HUES64 (cell line): ENCODE results near the gene FSCN2.

Experiments
- H3K27ac ChIP-seq: 2 replicates; pipeline ENCODE4 v1.7.0; 2013; ENCODE audit warnings: low read depth, low read length, inconsistent platforms
- H3K27me3 ChIP-seq: 2 replicates; pipeline ENCODE4 v1.6.1; 2013; ENCODE audit warnings: mild to moderate bottlenecking, low read length; ENCODE audit not compliant: insufficient read depth
- H3K36me3 ChIP-seq: 2 replicates; pipeline ENCODE4 v1.6.1; 2013; ENCODE audit warnings: mild to moderate bottlenecking, low read length; ENCODE audit not compliant: insufficient read depth
- H3K4me1 ChIP-seq: 2 replicates; pipeline ENCODE4 v1.6.1; 2013; ENCODE audit warnings: mild to moderate bottlenecking, low read length, moderate library complexity; ENCODE audit not compliant: insufficient read depth
- H3K4me3 ChIP-seq: 2 replicates; pipeline ENCODE4 v1.5.1; 2013; ENCODE audit warnings: mild to moderate bottlenecking, low read length, moderate library complexity
- H3K9ac ChIP-seq: 2 replicates; pipeline ENCODE4 v1.6.1; 2013; ENCODE audit warnings: mild to moderate bottlenecking, low read depth, low read length
- H3K9me3 ChIP-seq: 2 replicates; pipeline ENCODE4 v1.6.1; 2013; ENCODE audit warnings: low read depth, low read length; ENCODE audit not compliant: insufficient read depth
- WGBS: fragments of 150-250, 120-280 bp; methylation state at CpG from one replicate; pipeline ENCODE4 v1.1.7; 2013; ENCODE audit warnings: missing lambda C conversion rate; 5-methylcytosine and 5-hydroxymethylcytosine counted together

Gene FSCN2

GRCh38 chr17:81484195-81484979 is 43.8 kb upstream of the FSCN2 start:
- 9% methylated on average over 60 of the region's 60 CpGs for WGBS
- no peaks in the 10 kb centered on the region for H3K36me3 ChIP-seq
- peak overlapping the region; percentile 64 for H3K9ac ChIP-seq
- H3K9me3 ChIP-seq, result no peaks in the 10 kb centered on the region
- H3K27me3 ChIP-seq, result peaks cover 78% of the 10 kb centered on the region
- peak overlapping the region; percentile 64 for H3K4me3 ChIP-seq
- H3K4me1 ChIP-seq, result 0 out of 2 replicates have a peak, but pooled peaks cover 10% of the 10 kb centered on the region
- H3K27ac ChIP-seq, result no peak overlapping the region

GRCh38 chr17:81486199-81486810 is 41.9 kb upstream of the FSCN2 start:
- Histone ChIP-seq H3K4me3 (no peak overlapping the region), H3K27me3 (peaks cover 61% of the 10 kb centered on the region), H3K4me1 (peaks cover 20% of the 10 kb centered on the region), H3K9ac (no peak overlapping the region), H3K9me3 (no peaks in the 10 kb centered on the region), H3K36me3 (no peaks in the 10 kb centered on the region), H3K27ac (no peak overlapping the region)
- 92% methylated on average over 17 of the region's 17 CpGs for WGBS

GRCh38 chr17:81487089-81487486 is 41.1 kb upstream of the FSCN2 start:
- no peak overlapping the region for H3K4me3 ChIP-seq
- no peaks in the 10 kb centered on the region for H3K9me3 ChIP-seq
- no peak overlapping the region for H3K9ac ChIP-seq
- H3K4me1 ChIP-seq, result peaks cover 20% of the 10 kb centered on the region
- H3K27ac ChIP-seq, result no peak overlapping the region
- no peaks in the 10 kb centered on the region for H3K36me3 ChIP-seq
- peaks cover 56% of the 10 kb centered on the region for H3K27me3 ChIP-seq
- 85% methylated on average over 10 of the region's 10 CpGs for WGBS

- H3K27ac ChIP-seq, result no peak overlapping the region
- peak overlapping the region; percentile 55 for H3K4me3 ChIP-seq
- peaks cover 20% of the 10 kb centered on the region for H3K4me1 ChIP-seq
- peaks cover 54% of the 10 kb centered on the region for H3K27me3 ChIP-seq
- H3K9me3 ChIP-seq, result no peaks in the 10 kb centered on the region
- 17% methylated on average over 87 of the region's 87 CpGs for whole genome bisulfite sequencing
- no peaks in the 10 kb centered on the region for H3K36me3 ChIP-seq
- H3K9ac ChIP-seq, result peak overlapping the region; percentile 71
Measured at GRCh38 chr17:81487487-81488275, 40.5 kb upstream of the FSCN2 start.

GRCh38 chr17:81488276-81488860 is 39.8 kb upstream of the FSCN2 start:
- Histone ChIP-seq H3K9ac (peak overlapping the region; percentile 71), H3K9me3 (no peaks in the 10 kb centered on the region), H3K4me1 (peaks cover 14% of the 10 kb centered on the region), H3K4me3 (peak overlapping the region; percentile 55), H3K27me3 (peaks cover 47% of the 10 kb centered on the region), H3K27ac (no peak overlapping the region), H3K36me3 (no peaks in the 10 kb centered on the region)
- WGBS, result 25% methylated on average over 52 of the region's 52 CpGs

- H3K36me3 ChIP-seq, result no peaks in the 10 kb centered on the region
- H3K27me3 ChIP-seq, result peaks cover 39% of the 10 kb centered on the region
- H3K27ac ChIP-seq, result peak overlapping the region; percentile 36; the same call in 1 of the 2 replicates
- H3K4me3 ChIP-seq, result no peak overlapping the region
- WGBS, result 28% methylated on average over 27 of the region's 27 CpGs
- no peaks in the 10 kb centered on the region for H3K9me3 ChIP-seq
- H3K4me1 ChIP-seq, result peaks cover 10% of the 10 kb centered on the region
- H3K9ac ChIP-seq, result no peak overlapping the region
Measured at GRCh38 chr17:81489012-81489997, 38.9 kb upstream of the FSCN2 start.

GRCh38 chr17:81489998-81490992 is 37.9 kb upstream of the FSCN2 start:
- H3K9me3 ChIP-seq, result no peaks in the 10 kb centered on the region
- peak overlapping the region; percentile 36; the same call in 1 of the 2 replicates for H3K27ac ChIP-seq
- H3K27me3 ChIP-seq, result peaks cover 35% of the 10 kb centered on the region
- H3K9ac ChIP-seq, result no peak overlapping the region
- no peaks in the 10 kb centered on the region for H3K36me3 ChIP-seq
- no peak overlapping the region for H3K4me3 ChIP-seq
- peaks cover 10% of the 10 kb centered on the region for H3K4me1 ChIP-seq
- 55% methylated on average over 14 of the region's 14 CpGs for WGBS

GRCh38 chr17:81491181-81491581 is 37.0 kb upstream of the FSCN2 start:
- no peaks in the 10 kb centered on the region for H3K9me3 ChIP-seq
- H3K9ac ChIP-seq, result no peak overlapping the region
- H3K4me1 ChIP-seq, result peaks cover 10% of the 10 kb centered on the region
- H3K27ac ChIP-seq, result no peak overlapping the region
- H3K4me3 ChIP-seq, result no peak overlapping the region
- H3K27me3 ChIP-seq, result peaks cover 33% of the 10 kb centered on the region
- H3K36me3 ChIP-seq, result no peaks in the 10 kb centered on the region
- 75% methylated on average over 5 of the region's 5 CpGs for WGBS

- H3K9ac ChIP-seq, result no peak overlapping the region
- WGBS, result 41% methylated on average over 4 of the region's 5 CpGs
- no peaks in the 10 kb centered on the region for H3K36me3 ChIP-seq
- H3K9me3 ChIP-seq, result no peaks in the 10 kb centered on the region
- peaks cover 27% of the 10 kb centered on the region for H3K27me3 ChIP-seq
- H3K27ac ChIP-seq, result no peak overlapping the region
- no peak overlapping the region for H3K4me3 ChIP-seq
- peaks cover 10% of the 10 kb centered on the region for H3K4me1 ChIP-seq
Measured at GRCh38 chr17:81491761-81492160, 36.4 kb upstream of the FSCN2 start.
